ENCODE measurements around the gene LARGE1.

The LARGE1 gene

DNA sequence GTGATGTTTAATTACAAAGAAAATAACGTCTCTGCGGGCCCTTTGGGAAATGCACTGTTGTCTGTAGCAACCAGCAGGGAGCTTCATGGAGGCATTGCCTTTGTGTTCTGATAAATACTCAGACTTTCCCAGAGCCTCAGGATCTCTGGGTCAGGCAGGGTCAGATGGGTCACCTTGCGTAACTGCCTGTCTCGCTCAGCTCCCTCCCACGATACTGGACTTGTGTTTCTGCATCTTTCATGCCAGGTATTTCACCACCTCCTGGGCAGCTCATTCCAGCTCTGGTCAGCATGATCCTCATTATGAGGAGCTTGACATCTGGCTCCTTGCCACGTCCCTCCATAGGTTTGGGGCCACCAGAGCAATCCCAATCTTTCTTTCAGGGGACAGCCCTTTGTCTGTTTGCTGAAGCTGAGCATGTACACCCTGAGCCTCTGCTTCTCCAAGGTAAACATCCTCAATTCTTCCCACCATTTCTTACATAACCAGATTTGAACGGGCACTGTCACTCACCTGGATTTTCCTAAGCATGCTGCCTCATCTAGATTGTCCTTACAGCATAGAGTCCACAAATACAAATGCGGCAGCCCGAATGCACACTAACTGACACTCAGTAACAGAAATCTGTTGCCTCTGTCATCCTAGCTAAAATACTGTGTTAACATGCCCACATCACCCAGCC lies 162.3 kb downstream of the LARGE1 start:
- no peaks in the 10 kb centered on the region for H3K27me3 ChIP-seq
- peaks cover 17 to 86% (median 35%) of the 10 kb centered on the region in 11 experiments; a peak in 19 of 22 replicates for H3K36me3 ChIP-seq
- H3K9me3 ChIP-seq (replicated peaks in 1 of 11) = peaks cover 0 to 11% (median 0%) of the 10 kb centered on the region in 11 experiments; a peak in 3 of 22 replicates
- no peak overlapping the region for H3K4me3 ChIP-seq
- no peak for TF ChIP-seq Cebpa-rat (IDR thresholded peaks at IDR 0.05)
- peaks cover 0 to 12% (median 9%) of the 10 kb centered on the region in 10 experiments; a peak in 12 of 20 replicates for H3K4me1 ChIP-seq
- H3K4me2 ChIP-seq = no peak overlapping the region
- H3K9ac ChIP-seq = no peak overlapping the region
- H4K20me1 ChIP-seq = peaks cover 0 to 64% (median 44%) of the 10 kb centered on the region in 11 experiments; a peak in 17 of 22 replicates
- no peak overlapping the region for H3K27ac ChIP-seq

DNA sequence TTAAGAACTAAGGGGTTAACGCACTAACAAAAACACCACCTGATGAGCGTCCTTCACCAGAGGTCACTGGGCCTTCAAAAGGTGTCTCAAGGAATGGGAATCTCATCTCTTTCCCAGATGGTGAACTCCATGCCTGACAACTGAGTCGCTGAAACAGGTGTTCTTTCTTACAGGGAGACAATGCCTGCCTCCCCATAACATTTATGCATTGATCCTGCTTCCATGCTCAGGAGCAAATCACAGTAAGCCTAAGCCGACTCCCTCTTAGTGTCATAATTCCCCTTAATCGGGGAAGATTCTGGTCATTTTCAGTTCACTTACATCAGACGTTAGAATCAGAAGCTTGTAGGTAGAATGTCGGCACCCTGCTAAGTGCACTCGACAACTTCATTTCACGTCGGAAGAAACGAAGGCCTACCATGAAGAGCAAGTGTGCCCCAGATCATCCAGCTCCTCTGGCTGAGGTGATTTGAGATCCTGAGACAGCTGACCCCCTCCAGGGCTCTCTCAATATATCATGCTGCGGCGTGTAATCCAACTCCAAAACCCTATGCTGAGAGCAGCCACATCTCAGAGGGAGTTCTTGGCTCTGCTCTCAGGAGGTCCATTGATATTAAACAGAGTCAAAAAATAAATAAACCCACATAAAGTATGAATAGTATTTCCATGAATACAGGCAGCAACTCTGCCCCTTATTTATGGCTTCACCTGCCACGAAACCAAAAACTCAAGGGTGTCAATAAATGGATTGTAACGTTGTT lies 163.1 kb downstream of the LARGE1 start:
- TF ChIP-seq Cebpa-rat (IDR thresholded peaks at IDR 0.05) = no peak
- Histone ChIP-seq H3K27me3 (no peaks in the 10 kb centered on the region), H3K9ac (no peak overlapping the region), H3K4me1 (peaks cover 0 to 12% (median 9%) of the 10 kb centered on the region in 10 experiments; a peak in 12 of 20 replicates), H4K20me1 (peaks cover 0 to 57% (median 37%) of the 10 kb centered on the region in 11 experiments; a peak in 16 of 22 replicates), H3K36me3 (peaks cover 17 to 91% (median 41%) of the 10 kb centered on the region in 11 experiments; a peak in 19 of 22 replicates), H3K27ac (no peak overlapping the region), H3K4me2 (peak overlapping the region in 3 of 11 experiments; percentile 1 to 28 (median 28); a peak in 4 of 22 replicates), H3K9me3 (replicated peaks in 1 of 11) (peaks cover 0 to 11% (median 0%) of the 10 kb centered on the region in 11 experiments; a peak in 4 of 22 replicates), H3K4me3 (no peak overlapping the region)

DNA sequence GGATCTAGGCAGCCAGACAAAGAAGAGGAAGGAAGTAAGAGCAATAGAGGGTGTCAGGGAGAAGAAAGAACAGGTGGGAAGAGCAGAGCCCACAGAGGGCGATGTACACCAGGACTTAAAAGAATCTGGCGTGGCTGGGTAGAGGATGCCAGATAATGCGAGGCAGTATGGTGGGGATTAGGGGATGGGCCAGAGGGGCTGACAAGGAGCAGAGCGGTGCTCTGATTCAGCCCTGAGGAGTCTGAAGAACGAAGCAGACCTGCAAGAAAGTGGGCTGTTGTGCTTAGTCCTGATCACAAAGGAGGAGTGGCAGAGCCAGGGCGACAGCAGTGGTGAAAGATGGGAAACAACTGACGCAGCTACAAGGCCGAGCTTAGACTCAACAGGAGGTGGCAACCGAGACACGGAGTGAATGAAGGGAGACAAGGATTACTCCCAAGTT lies 163.7 kb downstream of the LARGE1 start:
- H3K4me2 ChIP-seq = peak overlapping the region in 7 of 11 experiments; percentile 1 to 40 (median 15); a peak in 9 of 22 replicates
- H3K9me3 ChIP-seq (replicated peaks in 1 of 11) = peaks cover 0 to 11% (median 0%) of the 10 kb centered on the region in 11 experiments; a peak in 4 of 22 replicates
- no peak overlapping the region for H3K9ac ChIP-seq
- H3K36me3 ChIP-seq = peaks cover 16 to 89% (median 41%) of the 10 kb centered on the region in 11 experiments; a peak in 19 of 22 replicates
- no peak for TF ChIP-seq Cebpa-rat (IDR thresholded peaks at IDR 0.05)
- peaks cover 0 to 12% (median 9%) of the 10 kb centered on the region in 10 experiments; a peak in 12 of 20 replicates for H3K4me1 ChIP-seq
- no peak overlapping the region for H3K4me3 ChIP-seq
- H3K27ac ChIP-seq = no peak overlapping the region
- H4K20me1 ChIP-seq = peaks cover 0 to 54% (median 33%) of the 10 kb centered on the region in 11 experiments; a peak in 15 of 22 replicates
- no peaks in the 10 kb centered on the region for H3K27me3 ChIP-seq

DNA sequence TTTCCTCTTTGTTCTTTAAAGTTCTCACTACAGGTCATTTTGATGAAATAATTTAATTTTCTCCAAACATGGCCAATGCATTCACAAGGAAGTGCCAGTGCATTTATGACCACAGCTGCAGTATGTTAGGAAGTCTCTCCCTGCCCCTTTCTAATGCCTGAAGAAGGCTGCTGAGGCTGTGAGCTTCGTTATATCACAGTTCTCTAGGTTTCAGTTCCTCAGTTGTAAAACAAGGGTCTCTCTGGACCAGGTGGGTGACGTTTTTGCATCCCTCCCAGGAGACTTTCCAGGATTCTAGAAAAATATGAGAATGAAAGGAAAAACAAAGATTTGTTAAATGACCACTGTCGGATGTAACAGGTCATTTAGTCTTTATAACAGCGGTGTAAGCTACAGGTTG lies 171.6 kb downstream of the LARGE1 start:
- H4K20me1 ChIP-seq = peaks cover 0 to 61% (median 34%) of the 10 kb centered on the region in 11 experiments; a peak in 15 of 22 replicates
- H3K27me3 ChIP-seq = no peaks in the 10 kb centered on the region
- H3K27ac ChIP-seq = no peak overlapping the region
- peak overlapping the region in 7 of 11 experiments; percentile 4 to 43 (median 22); a peak in 10 of 22 replicates for H3K4me2 ChIP-seq
- no peak overlapping the region for H3K9ac ChIP-seq
- peaks cover 0 to 6% (median 0%) of the 10 kb centered on the region in 11 experiments; a peak in 3 of 22 replicates for H3K9me3 ChIP-seq (replicated peaks in 1 of 11)
- H3K4me3 ChIP-seq = no peak overlapping the region
- peaks cover 0 to 59% (median 17%) of the 10 kb centered on the region in 11 experiments; a peak in 14 of 22 replicates for H3K36me3 ChIP-seq
- peaks cover 0 to 15% (median 11%) of the 10 kb centered on the region in 10 experiments; a peak in 12 of 20 replicates for H3K4me1 ChIP-seq
- no peak for TF ChIP-seq Cebpa-rat (IDR thresholded peaks at IDR 0.05)

DNA sequence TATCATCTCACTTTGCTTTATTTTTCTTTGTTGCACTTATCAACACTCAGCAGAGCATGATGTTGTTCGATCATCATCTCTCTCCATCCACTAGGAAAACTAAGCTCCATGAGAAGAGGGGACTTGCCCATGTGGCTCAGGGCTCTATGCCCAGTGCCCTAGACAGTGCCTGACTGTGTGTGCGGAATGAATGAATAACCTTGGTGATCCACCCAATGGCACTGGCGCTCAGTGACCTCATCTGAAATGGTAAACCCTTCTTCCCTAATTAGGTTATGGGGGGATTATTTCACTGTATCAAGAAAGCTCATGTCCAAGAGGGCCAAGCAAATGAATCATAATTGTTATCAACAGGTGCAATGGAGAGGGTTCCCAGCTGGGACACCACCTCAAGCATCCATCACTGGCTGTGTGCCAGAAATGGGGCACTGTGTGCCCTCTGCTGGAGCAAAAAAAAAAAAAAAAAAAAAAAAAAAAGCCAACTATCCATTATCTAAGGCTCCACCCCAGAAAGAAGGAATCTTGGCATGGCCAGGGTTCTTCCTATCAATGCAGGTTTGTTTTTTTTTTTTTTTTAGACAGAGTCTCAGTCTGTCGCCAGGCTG lies 172.6 kb downstream of the LARGE1 start:
- H3K4me3 ChIP-seq = no peak overlapping the region
- H3K4me1 ChIP-seq = peaks cover 0 to 15% (median 11%) of the 10 kb centered on the region in 10 experiments; a peak in 12 of 20 replicates
- peaks cover 0 to 72% (median 40%) of the 10 kb centered on the region in 11 experiments; a peak in 15 of 22 replicates for H4K20me1 ChIP-seq
- no peak overlapping the region for H3K27ac ChIP-seq
- no peaks in the 10 kb centered on the region for H3K27me3 ChIP-seq
- H3K4me2 ChIP-seq = no peak overlapping the region
- H3K36me3 ChIP-seq = peaks cover 0 to 59% (median 7%) of the 10 kb centered on the region in 11 experiments; a peak in 13 of 22 replicates
- H3K9me3 ChIP-seq (replicated peaks in 1 of 11) = no peaks in the 10 kb centered on the region; a peak in 1 of 22 replicates
- no peak for TF ChIP-seq Cebpa-rat (IDR thresholded peaks at IDR 0.05)
- no peak overlapping the region for H3K9ac ChIP-seq

DNA sequence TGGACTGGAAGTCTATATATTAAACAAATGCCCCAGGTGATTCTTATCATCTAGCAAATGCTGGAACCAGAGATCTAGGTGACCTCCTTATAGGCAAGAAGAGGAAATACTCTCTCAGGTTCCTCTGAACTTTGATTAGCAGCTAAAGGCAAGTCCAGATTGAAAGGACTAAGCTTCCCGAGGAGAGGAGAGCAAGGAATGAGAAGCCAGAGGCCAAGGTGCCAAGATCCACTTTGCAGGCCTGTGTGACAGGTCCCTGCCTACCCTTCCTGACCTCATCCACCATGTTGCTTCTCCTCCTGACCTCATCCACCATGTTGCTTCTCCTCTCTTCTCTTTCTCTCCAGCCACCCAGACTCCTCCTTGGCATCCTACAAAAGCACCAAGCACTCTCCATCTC lies 173.2 kb downstream of the LARGE1 start:
- H4K20me1 ChIP-seq = peaks cover 0 to 78% (median 47%) of the 10 kb centered on the region in 11 experiments; a peak in 16 of 22 replicates

DNA sequence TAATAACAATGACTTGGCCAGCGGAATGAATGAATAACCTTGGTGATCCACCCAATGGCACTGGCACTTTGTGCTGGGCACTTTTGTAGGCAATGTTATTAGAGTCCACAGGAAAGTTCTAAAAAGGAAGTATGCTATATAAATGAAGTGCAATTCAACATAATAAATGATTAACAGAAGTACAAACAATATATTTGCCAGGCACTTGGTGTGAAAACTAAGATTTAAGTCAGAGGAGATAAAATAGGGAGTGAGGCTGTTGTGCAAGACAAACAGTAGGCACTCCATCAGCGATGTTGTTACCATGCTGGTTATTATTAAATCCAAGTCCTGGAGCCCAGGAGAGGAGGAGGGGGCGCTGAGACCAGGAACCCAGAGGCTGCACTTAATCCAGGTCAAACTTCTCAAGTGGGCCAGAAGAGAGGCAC lies 173.8 kb downstream of the LARGE1 start:
- Histone ChIP-seq H3K4me2 (no peak overlapping the region), H3K4me3 (no peak overlapping the region), H3K4me1 (peaks cover 0 to 15% (median 11%) of the 10 kb centered on the region in 10 experiments; a peak in 12 of 20 replicates), H4K20me1 (peaks cover 0 to 83% (median 52%) of the 10 kb centered on the region in 11 experiments; a peak in 17 of 22 replicates), H3K36me3 (peaks cover 0 to 62% (median 4%) of the 10 kb centered on the region in 11 experiments; a peak in 12 of 22 replicates), H3K27ac (no peak overlapping the region), H3K27me3 (no peaks in the 10 kb centered on the region), H3K9me3 (replicated peaks in 1 of 11) (no peaks in the 10 kb centered on the region), H3K9ac (no peak overlapping the region)
- TF ChIP-seq Cebpa-rat (IDR thresholded peaks at IDR 0.05) = no peak

More for the DNA sequence above, 173.2 kb downstream of the LARGE1 start:
- Histone ChIP-seq H3K36me3 (peaks cover 0 to 58% (median 4%) of the 10 kb centered on the region in 11 experiments; a peak in 12 of 22 replicates), H3K27me3 (no peaks in the 10 kb centered on the region), H3K27ac (no peak overlapping the region), H3K9ac (no peak overlapping the region), H3K4me3 (no peak overlapping the region), H3K4me2 (no peak overlapping the region), H3K9me3 (replicated peaks in 1 of 11) (no peaks in the 10 kb centered on the region), H3K4me1 (peaks cover 0 to 15% (median 11%) of the 10 kb centered on the region in 10 experiments; a peak in 12 of 20 replicates)
- TF ChIP-seq Cebpa-rat (IDR thresholded peaks at IDR 0.05) = no peak

DNA sequence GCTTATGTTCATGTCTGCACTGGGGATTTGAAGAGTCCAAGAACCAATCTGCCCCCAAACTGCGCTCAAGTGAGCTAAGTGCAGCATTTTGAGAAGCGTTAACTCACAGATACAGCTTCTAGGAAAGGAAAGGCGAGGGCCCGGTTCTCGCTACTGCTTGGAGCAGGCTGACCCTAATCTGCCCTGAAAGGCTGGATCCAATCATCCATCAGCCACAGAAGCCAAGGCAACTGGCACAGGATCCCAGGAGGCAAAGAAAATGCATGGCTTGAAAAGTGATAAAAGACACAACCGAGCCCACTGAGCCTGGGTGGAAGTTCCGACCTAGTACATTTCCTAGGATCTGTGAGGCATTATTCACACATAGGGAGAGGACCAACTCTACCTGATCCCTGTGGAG lies 174.8 kb downstream of the LARGE1 start:
- Histone ChIP-seq H4K20me1 (peaks cover 0 to 93% (median 62%) of the 10 kb centered on the region in 11 experiments; a peak in 17 of 22 replicates), H3K9me3 (replicated peaks in 1 of 11) (no peaks in the 10 kb centered on the region), H3K4me2 (no peak overlapping the region), H3K9ac (no peak overlapping the region), H3K27me3 (no peaks in the 10 kb centered on the region), H3K36me3 (peaks cover 0 to 67% (median 4%) of the 10 kb centered on the region in 11 experiments; a peak in 12 of 22 replicates), H3K27ac (no peak overlapping the region), H3K4me1 (peaks cover 0 to 15% (median 11%) of the 10 kb centered on the region in 10 experiments; a peak in 12 of 20 replicates), H3K4me3 (no peak overlapping the region)
- no peak for TF ChIP-seq Cebpa-rat (IDR thresholded peaks at IDR 0.05)

Data from BLaER1 treated with 17β-estradiol and CSF1 and Interleukin-3, amounts not matched to agents 10 nM and 100 nM (cell line).